Bronchial epithelial cell (primary cell): ENCODE data around the gene TRIM41. TPM values are rescaled to one million over a fixed set of nuclear protein-coding genes. Genes with fewer than 3 reads are reported as not detected.

Experiments
- DNase-seq: peaks from one replicate; pipeline ENCODE4 v3.0.0-alpha.2; 2010; ENCODE audit warnings: low read depth
- FAIRE-seq: peaks from 2 replicates; lab custom pipeline; 2011; peaks lifted over from hg19 to GRCh38; lab: Jason Lieb, UNC
- H3K27me3 ChIP-seq: 2 replicates; pipeline ENCODE4 v1.5.1; 2011; ENCODE audit warnings: low read length; ENCODE audit not compliant: control insufficient read depth, insufficient read depth
- H3K36me3 ChIP-seq: 2 replicates; pipeline ENCODE4 v1.5.1; 2011; ENCODE audit warnings: low read length; ENCODE audit not compliant: control insufficient read depth, insufficient read depth
- H3K4me3 ChIP-seq: 2 replicates; pipeline ENCODE4 v1.5.1; 2011; ENCODE audit warnings: mild to moderate bottlenecking, low read depth, low read length, control low read depth
- CTCF ChIP-seq: IDR thresholded peaks from 2 replicates; pipeline ENCODE4 v1.5.1; 2011; ENCODE audit warnings: mild to moderate bottlenecking, moderate library complexity, low read length, control low read depth, inconsistent platforms; ENCODE audit not compliant: insufficient read depth, severe bottlenecking
- total RNA-seq: library from RNA; depleted of rRNA; stranded (reverse); fragments of >200 nt; gene quantifications from 2 replicates; pipeline ENCODE4 v1.2.1, GENCODE V29; 2014

Gene TRIM41
- total RNA-seq, 1 donor from 2014 or later: 10.3 TPM

- no peaks in the 10 kb centered on the region for H3K36me3 ChIP-seq
- H3K27me3 ChIP-seq: no peaks in the 10 kb centered on the region
- DNase-seq: peak; percentile 70
- H3K4me3 ChIP-seq: peak overlapping the region; percentile 9
- FAIRE-seq: no peak
- peak; percentile 27 for TF ChIP-seq CTCF
Measured at GRCh38 chr5:181187500-181188213, 35.4 kb upstream of the TRIM41 start.

- TF ChIP-seq CTCF: no peak
- Histone ChIP-seq H3K27me3 (no peaks in the 10 kb centered on the region), H3K4me3 (peak overlapping the region; percentile 81), H3K36me3 (no peaks in the 10 kb centered on the region)
- no peak for FAIRE-seq
- peak; percentile 65 for DNase-seq
Measured at GRCh38 chr5:181188700-181189362, 34.2 kb upstream of the TRIM41 start.

GRCh38 chr5:181189363-181189961 is 33.6 kb upstream of the TRIM41 start:
- Histone ChIP-seq H3K27me3 (no peaks in the 10 kb centered on the region), H3K36me3 (no peaks in the 10 kb centered on the region), H3K4me3 (peak overlapping the region; percentile 81)
- no peak for TF ChIP-seq CTCF
- no peak for DNase-seq
- FAIRE-seq: no peak

- peak overlapping the region; percentile 81 for H3K4me3 ChIP-seq
- H3K36me3 ChIP-seq: peaks cover 3% of the 10 kb centered on the region
- TF ChIP-seq CTCF: no peak
- no peaks in the 10 kb centered on the region for H3K27me3 ChIP-seq
- FAIRE-seq: no peak
- DNase-seq: no peak
Measured at GRCh38 chr5:181189962-181190710, 32.9 kb upstream of the TRIM41 start.

GRCh38 chr5:181190711-181191525 is 32.2 kb upstream of the TRIM41 start:
- FAIRE-seq (no peak), DNase-seq (no peak)
- H3K4me3 ChIP-seq: peak overlapping the region; percentile 81
- TF ChIP-seq CTCF: no peak
- H3K27me3 ChIP-seq: no peaks in the 10 kb centered on the region
- H3K36me3 ChIP-seq: peaks cover 7% of the 10 kb centered on the region
